ENCODE results near the gene RASGRF1.

The RASGRF1 gene

DNA sequence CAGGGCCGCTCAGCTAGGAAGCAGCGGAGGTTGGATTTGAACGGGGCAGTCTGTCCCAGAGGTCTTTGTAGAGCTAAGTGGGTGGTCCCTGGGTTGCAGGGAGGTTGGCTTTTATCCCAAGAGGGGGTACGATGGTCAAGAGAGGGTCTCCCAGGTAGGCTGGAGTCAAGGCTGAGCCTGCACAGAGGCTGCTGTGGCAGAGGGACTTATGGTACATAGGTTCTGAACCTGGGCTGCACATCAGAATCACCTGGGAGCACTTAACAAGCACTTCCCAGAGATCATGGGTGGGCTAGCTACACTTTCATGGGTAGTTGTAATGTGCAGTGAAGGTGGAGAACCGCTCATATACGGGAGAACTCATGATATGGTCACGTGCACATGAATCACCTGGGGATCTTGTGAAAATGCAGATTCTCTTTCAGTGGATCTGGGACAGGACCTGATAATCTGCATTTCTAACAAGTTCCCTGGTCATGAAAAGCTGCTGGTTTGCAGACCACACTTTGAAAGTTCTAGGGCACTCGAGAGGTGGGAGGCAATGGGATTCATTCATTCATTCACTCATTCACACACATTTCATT is 2.9 kb upstream of the RASGRF1 start:
- DNase-seq: no peak

DNA sequence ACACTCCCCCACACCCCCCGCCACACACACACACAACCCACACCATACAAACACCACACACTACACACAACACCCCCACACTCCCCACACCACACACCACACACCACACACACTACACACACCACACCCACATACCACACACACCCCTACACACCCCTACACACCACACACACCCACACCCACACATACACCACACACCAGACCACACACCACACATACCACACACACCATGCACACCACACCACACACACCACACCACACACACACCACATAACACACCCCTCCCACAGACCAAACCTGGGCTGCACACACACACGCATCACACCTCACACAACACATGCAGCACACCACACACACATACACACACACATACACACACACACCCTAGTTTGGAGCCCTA is 1.8 kb upstream of the RASGRF1 start:
- DNase-seq: no peak

- peak; percentile 15 for DNase-seq
These were observed 756 bp upstream of the RASGRF1 start for GRCh38 chr15:79091204-79091867.

DNA sequence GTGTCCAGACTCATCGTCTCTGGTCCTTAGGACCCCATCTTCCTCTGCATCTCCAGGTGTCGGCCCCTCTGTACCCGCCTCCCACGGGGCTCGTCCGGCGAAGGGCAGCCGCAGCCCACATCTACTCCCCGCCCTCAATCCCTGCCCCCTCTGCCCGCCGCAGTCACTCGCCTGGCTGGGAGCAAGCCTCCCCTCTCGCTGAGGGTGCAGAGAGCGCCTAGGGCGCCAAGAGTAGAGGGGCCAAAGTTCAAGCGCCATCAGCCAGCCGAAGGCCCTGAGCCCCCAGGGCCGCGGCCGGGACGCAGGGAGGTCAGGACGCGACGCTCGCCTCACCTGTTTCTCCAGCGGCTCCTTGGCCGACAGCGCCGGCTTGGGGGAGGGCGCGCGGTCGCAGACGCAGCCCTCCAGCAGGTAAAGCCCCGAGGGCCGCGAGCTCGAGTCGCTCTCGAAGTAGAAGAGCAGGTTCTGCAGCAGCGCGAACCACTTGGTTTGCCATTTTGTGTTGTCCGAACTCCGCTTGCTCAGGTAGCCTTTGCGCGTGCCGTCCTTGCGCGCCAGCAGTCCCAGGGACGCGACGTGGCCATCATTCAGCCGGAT is 592 bp downstream of the RASGRF1 start:
- no peak for DNase-seq

DNA sequence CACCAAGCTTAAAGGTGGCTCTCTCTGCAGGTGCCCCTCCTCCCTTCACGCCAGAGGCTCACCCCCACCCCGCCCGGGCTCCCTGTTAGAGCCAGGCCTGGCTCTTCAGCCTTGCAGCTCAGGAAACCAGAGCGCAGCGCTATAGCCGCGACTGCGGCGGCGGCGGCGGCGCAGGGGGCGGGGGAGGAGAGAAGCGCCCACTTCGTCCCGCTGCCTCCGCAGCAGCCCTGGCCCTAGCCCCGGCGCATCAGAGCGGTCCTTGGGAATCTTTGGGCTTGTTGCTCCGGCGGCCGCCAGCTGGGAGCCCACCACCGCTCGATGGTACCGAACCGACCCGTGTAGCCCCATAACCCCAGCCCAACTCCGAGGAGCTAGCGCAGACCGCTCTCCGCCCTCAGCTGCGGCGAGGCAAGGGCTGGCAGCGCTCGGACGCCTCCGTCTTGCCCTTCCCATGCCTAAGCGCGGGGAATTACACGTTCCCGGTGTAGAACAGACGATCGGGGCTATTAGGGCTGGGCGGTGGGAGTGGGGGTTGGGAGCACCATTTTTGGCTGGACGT is 1.2 kb downstream of the RASGRF1 start:
- peak; percentile 13 for DNase-seq

DNA sequence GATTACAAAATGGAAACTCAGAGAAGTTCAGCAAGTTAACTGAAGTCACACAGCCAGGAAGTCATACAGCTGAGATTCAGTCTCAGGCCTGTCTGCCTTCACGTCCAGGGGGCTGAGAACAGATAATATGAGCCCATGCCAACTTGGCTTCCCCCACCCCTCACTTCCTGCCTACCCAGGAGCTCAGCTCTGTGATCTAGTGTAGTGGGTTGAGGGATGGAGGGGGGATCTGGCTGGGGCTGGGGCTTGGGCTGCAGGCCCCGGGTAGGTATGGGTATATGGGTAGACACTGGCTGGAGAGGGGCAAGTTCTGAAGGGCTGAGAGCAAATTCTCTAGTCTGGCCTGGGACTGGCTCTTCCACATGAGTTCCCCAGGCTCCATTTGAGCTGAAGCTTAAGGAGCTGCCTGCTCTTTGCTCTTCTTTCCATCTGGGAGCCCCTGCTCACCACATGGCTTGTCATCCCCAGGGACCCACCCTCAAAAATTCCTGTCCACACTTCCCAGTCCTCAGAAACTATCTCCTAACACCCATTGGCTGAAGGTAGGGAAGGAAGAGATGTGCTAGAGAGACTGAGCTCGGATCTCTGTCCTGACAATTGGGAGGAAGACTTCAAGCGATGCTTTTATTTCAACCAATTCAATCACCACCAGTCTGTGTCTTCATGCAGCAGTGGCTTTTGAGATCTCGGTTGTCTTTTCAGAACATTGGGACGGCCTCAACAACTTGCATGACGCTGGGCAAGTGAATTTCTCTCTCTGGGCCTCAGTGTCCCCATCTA is 2.0 kb downstream of the RASGRF1 start:
- peak; percentile 7 for DNase-seq

DNA sequence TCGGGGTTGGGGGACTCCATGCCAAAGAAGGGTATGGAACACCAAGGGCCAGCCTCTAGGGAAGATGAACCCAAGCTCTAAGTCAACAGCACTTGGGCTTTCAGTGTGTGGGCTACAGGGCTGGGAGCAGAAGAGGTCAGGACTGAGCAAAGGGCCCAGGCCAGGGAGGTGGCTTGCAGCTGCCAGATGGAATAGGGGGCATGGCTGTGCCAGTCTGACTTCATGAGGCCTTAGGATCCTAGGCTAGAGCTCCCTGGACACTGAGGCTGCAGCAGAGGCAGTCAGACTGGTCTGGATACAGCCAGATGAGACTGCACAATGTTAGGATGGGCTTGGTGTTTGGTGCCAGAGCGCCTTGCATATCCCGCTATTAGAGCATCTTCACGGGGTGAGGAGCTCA is 3.8 kb downstream of the RASGRF1 start:
- DNase-seq: no peak

DNA sequence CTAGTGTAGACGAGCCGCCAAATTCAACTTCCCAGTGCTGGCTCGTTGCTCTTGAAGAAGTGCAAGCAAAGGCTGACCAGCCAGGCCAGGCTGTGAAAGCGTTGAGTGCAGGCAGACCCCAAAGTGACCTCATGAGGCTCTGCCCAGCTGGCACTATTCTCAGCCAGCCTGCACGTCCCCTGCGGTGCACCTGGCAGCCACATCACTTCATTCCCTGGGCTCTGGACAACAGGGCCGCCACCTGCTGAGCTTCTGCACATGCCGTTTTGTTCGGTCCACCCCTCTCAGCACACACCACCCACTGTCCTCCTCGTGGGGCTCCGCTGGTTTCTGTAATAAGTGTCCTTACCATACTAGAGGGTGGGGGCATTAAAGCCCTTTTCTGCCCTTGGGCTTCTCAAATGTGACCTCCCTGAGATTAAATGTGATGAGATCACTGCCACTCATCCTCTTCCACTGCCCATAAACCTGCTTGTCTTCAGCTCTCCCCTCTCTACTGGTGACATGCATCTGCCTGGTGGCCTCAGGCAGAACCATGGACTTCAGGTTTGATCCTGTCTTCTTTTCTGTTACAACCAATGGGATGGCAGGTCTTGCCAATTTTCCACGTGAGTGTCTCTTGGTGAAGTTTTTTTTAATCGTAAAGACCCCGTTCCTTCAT is 6.1 kb downstream of the RASGRF1 start:
- peak; percentile 17 for DNase-seq

- DNase-seq: no peak
These were observed 7.4 kb downstream of the RASGRF1 start for GRCh38 chr15:79083154-79083553.

- DNase-seq: no peak
These were observed 8.1 kb downstream of the RASGRF1 start for GRCh38 chr15:79082363-79083070.

DNA sequence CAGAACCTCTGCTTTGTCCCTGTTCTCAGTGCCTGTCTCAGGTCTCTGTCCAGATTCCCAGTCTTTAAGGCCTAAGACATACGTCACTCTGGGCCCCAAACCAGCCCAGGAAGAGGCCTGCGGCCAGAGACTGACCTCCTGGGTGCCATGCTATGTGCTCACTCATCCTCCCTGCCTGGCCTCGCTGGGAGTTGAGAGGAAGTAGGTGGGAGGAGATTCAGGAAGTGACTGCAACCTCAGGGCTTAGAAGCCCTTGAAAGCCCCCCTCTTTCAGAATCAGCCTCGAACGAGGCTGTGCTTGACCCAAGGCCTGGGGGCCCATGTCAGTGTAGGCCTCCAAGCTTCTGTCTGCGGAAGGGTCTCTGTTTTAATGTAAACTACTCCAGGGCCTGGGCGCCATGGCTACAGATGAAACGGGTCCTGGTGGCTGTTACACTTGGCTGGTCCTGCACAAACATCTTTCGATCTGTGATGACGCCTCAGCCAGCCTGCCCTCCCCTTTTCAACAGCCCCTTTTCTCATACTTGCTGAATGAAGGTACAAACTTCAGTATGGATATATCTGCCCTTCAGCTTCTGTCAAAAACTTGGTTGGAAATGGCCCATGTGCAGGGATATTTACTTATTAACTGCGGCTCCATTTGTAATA is 11.7 kb downstream of the RASGRF1 start:
- no peak for DNase-seq

- no peak for DNase-seq
These were observed 12.6 kb downstream of the RASGRF1 start for GRCh38 chr15:79078003-79078402.

DNA sequence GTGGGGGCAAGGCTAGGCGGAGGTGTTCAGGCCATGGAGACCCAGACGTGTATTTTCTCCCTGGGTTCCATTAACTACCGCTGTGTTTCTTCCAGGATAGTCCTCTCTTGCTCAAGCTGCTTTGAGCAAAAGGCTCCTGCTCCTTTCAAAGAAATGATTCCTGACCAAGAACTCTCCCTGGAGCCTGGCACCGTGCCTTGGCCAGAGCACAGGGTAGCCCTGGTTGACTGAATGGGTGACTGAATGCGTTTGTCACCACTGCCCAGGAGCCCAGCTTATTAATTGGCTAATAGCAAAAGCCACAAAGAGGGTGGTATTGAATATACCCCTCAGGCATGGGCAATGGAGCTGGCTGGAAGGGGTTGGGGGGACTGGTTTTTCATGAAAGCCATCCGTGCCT is 13.9 kb downstream of the RASGRF1 start:
- no peak for DNase-seq

GRCh38 chr15:79075256-79075655 is 15.3 kb downstream of the RASGRF1 start:
- no peak for DNase-seq

GRCh38 chr15:79073336-79073735 is 17.2 kb downstream of the RASGRF1 start:
- DNase-seq: no peak

- DNase-seq: peak; percentile 55
These were observed 18.7 kb downstream of the RASGRF1 start for GRCh38 chr15:79071901-79072300.

DNA sequence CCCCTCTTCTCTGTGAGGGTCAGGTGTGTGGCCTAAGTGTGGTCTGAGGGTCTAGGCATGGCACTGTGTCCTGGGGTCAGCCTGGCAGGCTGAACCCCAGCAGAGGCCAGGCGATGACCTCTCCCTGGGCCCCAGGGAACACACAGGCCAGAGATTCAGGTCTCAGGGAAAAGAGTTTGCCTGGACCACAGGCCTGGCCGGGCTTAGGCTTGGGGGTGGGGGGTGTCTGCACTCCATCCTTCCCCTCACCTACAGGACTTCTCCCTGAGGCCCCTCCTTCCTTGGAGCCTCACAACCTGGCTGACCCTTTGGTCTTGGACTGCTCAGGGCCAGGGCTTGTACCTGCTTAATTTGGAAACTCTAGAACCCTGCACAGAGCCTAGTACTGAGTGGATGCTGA is 21.8 kb downstream of the RASGRF1 start:
- DNase-seq: no peak

GRCh38 chr15:79067969-79068368 is 22.6 kb downstream of the RASGRF1 start:
- DNase-seq: no peak

GRCh38 chr15:79067072-79067833 is 23.3 kb downstream of the RASGRF1 start:
- DNase-seq: no peak

- no peak for DNase-seq
These were observed 24.0 kb downstream of the RASGRF1 start for GRCh38 chr15:79066391-79067071.

Measured in femur (tissue), 1 donor.